Endothelial cell (in vitro differentiated cells): ENCODE results near the gene POM121. TPM values are rescaled to one million over a fixed set of nuclear protein-coding genes. Genes with fewer than 3 reads are reported as not detected.
"Not testable (repeated sequence)": the region's sequence is repeated elsewhere in the genome, so short reads cannot be mapped to it uniquely, and the experiment has no call there.

Experiments used
- DNase-seq: peaks from one replicate; pipeline ENCODE4 v3.0.0; 2021; ENCODE audit warnings: low spot score
- H3K27ac Mint-ChIP-seq: one replicate; pipeline ENCODE4 v1.8.0; 2021; ENCODE audit warnings: mixed read lengths, inconsistent platforms; ENCODE audit not compliant: unreplicated experiment
- H3K27me3 Mint-ChIP-seq: one replicate; pipeline ENCODE4 v1.8.0; 2021; ENCODE audit warnings: mild to moderate bottlenecking, moderate library complexity, mixed read lengths, inconsistent platforms; ENCODE audit not compliant: unreplicated experiment
- H3K36me3 Mint-ChIP-seq: one replicate; pipeline ENCODE4 v1.8.0; 2021; ENCODE audit warnings: mild to moderate bottlenecking, low read depth, mixed read lengths, inconsistent platforms; ENCODE audit not compliant: unreplicated experiment
- H3K4me1 Mint-ChIP-seq: one replicate; pipeline ENCODE4 v1.8.0; 2021; ENCODE audit warnings: mild to moderate bottlenecking, mixed read lengths, inconsistent platforms; ENCODE audit not compliant: unreplicated experiment
- H3K4me3 Mint-ChIP-seq: one replicate; pipeline ENCODE4 v1.8.0; 2021; ENCODE audit warnings: mild to moderate bottlenecking, mixed read lengths, inconsistent platforms; ENCODE audit not compliant: unreplicated experiment
- H3K9me3 Mint-ChIP-seq: one replicate; pipeline ENCODE4 v1.8.0; 2021; ENCODE audit warnings: mixed read lengths, inconsistent platforms; ENCODE audit not compliant: unreplicated experiment
- total RNA-seq: library from RNA; stranded (reverse); fragmentation: NEBNext Ultra II Directional; extraction: Animal tissue kit (Norgen Biotek cat#: 25700); gene quantifications from one replicate; pipeline ENCODE4 v1.2.1, GENCODE V29; 2021; ENCODE audit not compliant: unreplicated experiment
- TF ChIP-seq, protein P1 (sequence below): fragments of 200-600 bp; sonication (generic); IDR thresholded peaks from one replicate; pipeline ENCODE4 v1.5.0; 2021; ENCODE audit warnings: antibody characterized with exemption; ENCODE audit not compliant: unreplicated experiment

Gene POM121
- total RNA-seq, 1 donor from 2014 or later = 40.9 TPM

DNA sequence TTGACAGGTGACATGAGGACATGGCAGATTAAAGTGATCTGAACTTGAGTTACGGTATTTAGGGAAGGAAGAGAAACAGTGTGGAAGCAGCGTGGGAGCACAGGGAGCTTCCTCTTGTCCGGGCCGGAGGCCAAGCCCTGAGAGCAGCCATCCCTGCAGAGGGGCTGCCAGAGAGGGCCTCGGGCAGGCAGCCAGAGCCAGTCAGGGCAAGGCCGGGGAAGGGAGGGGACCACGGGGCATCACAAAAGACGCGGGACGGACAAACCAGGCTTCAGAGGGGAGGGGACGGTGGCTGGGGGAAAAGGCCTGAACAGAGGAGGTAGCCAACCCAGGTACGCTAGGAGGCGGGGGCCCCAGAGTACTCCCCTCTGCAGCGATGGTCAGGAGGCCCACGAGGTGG lies 20.0 kb downstream of the POM121 start:
- H3K4me3 Mint-ChIP-seq, H3K36me3 Mint-ChIP-seq, H3K27me3 Mint-ChIP-seq, H3K27ac Mint-ChIP-seq, H3K9me3 Mint-ChIP-seq, DNase-seq, H3K4me1 Mint-ChIP-seq: not testable (repeated sequence)

GRCh38 chr7:72945597-72945996 lies 20.7 kb downstream of the POM121 start:
- not testable (repeated sequence) for DNase-seq, H3K27ac Mint-ChIP-seq, H3K27me3 Mint-ChIP-seq

GRCh38 chr7:72946130-72946745 lies 21.3 kb downstream of the POM121 start:
- H3K4me3 Mint-ChIP-seq, H3K27me3 Mint-ChIP-seq, H3K4me1 Mint-ChIP-seq, H3K9me3 Mint-ChIP-seq, H3K36me3 Mint-ChIP-seq, H3K27ac Mint-ChIP-seq: not testable (repeated sequence)
- peak; percentile 33 for DNase-seq
- TF ChIP-seq, protein P1, sequence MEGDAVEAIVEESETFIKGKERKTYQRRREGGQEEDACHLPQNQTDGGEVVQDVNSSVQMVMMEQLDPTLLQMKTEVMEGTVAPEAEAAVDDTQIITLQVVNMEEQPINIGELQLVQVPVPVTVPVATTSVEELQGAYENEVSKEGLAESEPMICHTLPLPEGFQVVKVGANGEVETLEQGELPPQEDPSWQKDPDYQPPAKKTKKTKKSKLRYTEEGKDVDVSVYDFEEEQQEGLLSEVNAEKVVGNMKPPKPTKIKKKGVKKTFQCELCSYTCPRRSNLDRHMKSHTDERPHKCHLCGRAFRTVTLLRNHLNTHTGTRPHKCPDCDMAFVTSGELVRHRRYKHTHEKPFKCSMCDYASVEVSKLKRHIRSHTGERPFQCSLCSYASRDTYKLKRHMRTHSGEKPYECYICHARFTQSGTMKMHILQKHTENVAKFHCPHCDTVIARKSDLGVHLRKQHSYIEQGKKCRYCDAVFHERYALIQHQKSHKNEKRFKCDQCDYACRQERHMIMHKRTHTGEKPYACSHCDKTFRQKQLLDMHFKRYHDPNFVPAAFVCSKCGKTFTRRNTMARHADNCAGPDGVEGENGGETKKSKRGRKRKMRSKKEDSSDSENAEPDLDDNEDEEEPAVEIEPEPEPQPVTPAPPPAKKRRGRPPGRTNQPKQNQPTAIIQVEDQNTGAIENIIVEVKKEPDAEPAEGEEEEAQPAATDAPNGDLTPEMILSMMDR = peak; percentile 49

More at GRCh38 chr7:72945597-72945996, 20.7 kb downstream of the POM121 start:
- not testable (repeated sequence) for H3K4me3 Mint-ChIP-seq, H3K36me3 Mint-ChIP-seq, H3K9me3 Mint-ChIP-seq, H3K4me1 Mint-ChIP-seq

- not testable (repeated sequence) for H3K36me3 Mint-ChIP-seq, H3K27ac Mint-ChIP-seq, H3K27me3 Mint-ChIP-seq, H3K4me3 Mint-ChIP-seq, H3K9me3 Mint-ChIP-seq, DNase-seq, H3K4me1 Mint-ChIP-seq
Observed at GRCh38 chr7:72948714-72949113, 23.8 kb downstream of the POM121 start.

DNA sequence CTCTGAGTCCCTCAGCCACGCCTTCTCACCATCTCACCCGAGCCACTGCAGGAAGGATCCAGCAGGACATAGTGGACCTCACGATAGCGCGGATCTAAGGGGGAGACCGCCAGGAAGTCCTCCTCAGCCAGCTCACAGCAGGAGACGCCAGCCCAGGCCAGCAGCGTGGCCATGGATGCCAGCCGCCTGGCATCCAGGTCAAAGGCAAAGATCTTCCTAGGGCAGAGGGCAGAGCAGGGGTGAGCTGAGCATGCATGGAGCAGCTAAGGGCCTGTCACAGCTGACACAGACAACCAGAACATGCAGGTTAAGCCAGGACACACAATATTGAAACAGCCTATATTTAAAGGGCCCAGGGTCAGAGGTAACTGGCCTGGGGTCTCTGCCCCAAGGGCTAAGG lies 24.4 kb downstream of the POM121 start:
- H3K27ac Mint-ChIP-seq, H3K36me3 Mint-ChIP-seq, H3K9me3 Mint-ChIP-seq, H3K27me3 Mint-ChIP-seq, H3K4me1 Mint-ChIP-seq, H3K4me3 Mint-ChIP-seq, DNase-seq: not testable (repeated sequence)

DNA sequence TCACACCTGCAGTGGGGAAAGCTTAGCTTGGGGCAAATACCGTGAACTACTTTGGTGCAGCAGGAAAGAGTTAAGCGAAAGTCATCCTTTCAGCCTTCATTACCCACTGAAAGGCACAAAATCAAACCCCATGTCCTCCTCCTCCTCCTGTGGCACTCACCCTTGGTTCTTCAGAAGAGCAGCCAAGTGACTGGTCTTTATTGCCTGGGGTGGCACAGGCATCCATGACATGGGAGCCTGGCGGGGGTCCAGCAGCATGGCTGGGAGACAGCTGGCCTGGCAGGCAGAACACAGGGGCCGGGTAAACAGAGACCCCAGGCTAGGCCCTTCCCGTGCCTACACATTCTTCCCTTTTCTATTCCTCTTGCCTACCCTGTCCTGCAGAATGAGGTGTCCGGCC lies 24.8 kb downstream of the POM121 start:
- not testable (repeated sequence) for H3K9me3 Mint-ChIP-seq, H3K36me3 Mint-ChIP-seq, H3K4me3 Mint-ChIP-seq

GRCh38 chr7:72950432-72950831 lies 25.5 kb downstream of the POM121 start:
- not testable (repeated sequence) for H3K36me3 Mint-ChIP-seq, DNase-seq, H3K4me3 Mint-ChIP-seq, H3K27ac Mint-ChIP-seq, H3K4me1 Mint-ChIP-seq, H3K9me3 Mint-ChIP-seq, H3K27me3 Mint-ChIP-seq

More for the DNA sequence above, 24.8 kb downstream of the POM121 start:
- not testable (repeated sequence) for H3K27me3 Mint-ChIP-seq, H3K27ac Mint-ChIP-seq, H3K4me1 Mint-ChIP-seq, DNase-seq

DNA sequence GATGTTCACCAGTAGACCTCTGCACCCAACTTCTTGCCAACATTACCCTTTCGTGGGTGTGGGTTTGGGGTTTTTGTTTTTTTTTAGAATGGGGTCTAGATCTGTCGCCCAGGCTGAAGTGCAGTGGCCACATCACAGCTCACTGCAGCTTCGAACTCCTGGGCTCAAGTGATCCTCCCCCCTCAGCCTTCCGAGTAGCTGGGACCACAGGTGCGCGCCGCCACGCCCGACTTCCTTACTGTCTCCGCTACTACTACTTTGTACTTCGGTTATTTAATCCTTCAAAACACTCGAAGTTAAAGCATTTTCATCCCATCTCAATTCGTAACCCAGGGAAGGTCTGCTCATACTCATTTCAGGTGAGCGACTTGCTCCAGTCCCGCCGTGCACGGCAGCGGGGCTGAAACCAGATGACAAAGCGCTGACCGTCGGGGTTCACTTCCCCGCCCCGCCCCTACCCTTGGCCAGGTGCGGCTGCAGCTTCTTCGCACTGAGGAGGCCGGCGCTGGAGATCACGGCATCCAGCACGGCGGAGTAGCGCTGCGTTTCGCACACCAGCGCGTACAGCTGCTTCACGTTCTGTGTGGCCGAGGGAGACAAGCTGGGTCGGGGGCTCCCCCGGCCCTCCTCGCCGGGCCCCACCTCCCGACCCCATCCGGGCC lies 29.1 kb downstream of the POM121 start:
- H3K4me1 Mint-ChIP-seq, H3K27me3 Mint-ChIP-seq, H3K27ac Mint-ChIP-seq, H3K4me3 Mint-ChIP-seq, DNase-seq, H3K9me3 Mint-ChIP-seq, H3K36me3 Mint-ChIP-seq: not testable (repeated sequence)

DNA sequence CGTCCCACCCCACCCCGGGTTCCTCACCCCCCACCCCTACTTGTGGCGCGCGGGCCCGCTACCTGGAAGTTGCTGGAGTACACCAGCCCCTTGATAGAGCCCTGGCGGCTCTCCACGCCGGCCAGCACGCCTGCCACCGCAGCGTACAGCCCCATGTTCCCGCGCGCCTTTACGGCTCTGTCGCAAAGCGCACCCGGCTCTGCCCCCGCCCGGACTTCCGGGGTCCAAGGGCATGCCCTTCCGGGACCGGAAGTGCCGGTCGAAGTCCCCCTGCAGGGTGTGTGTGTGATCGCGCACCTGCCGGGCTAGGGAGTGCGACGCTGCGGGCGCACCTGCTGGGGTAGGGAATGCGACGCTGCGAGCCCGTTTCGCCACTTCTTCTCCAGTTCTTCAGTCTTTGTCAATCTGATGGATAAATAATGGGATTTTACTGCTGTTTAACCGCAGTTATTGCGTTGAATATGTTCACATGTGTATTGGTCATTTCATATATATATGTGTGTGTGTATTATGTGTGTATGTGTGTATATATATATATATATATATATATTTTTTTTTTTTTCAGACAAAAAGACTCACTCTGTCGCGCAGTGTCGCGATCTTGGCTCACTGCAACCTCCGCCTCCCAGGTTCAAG lies 29.8 kb downstream of the POM121 start:
- not testable (repeated sequence) for H3K4me1 Mint-ChIP-seq, H3K27me3 Mint-ChIP-seq, DNase-seq, H3K36me3 Mint-ChIP-seq, H3K9me3 Mint-ChIP-seq, H3K27ac Mint-ChIP-seq
- peak overlapping the region; percentile 84 for H3K4me3 Mint-ChIP-seq

GRCh38 chr7:72960029-72960428 lies 35.1 kb downstream of the POM121 start:
- H3K27me3 Mint-ChIP-seq, H3K27ac Mint-ChIP-seq, DNase-seq, H3K36me3 Mint-ChIP-seq, H3K4me3 Mint-ChIP-seq, H3K4me1 Mint-ChIP-seq, H3K9me3 Mint-ChIP-seq: not testable (repeated sequence)

GRCh38 chr7:72960626-72961345 lies 35.9 kb downstream of the POM121 start:
- not testable (repeated sequence) for H3K9me3 Mint-ChIP-seq, H3K4me3 Mint-ChIP-seq, DNase-seq, H3K36me3 Mint-ChIP-seq, H3K27ac Mint-ChIP-seq, H3K27me3 Mint-ChIP-seq, H3K4me1 Mint-ChIP-seq
